GM18519 (cell line): ENCODE data around the gene RPP21.
"Not testable (repeated sequence)": the region's sequence is repeated elsewhere in the genome, so short reads cannot be mapped to it uniquely, and the experiment has no call there.

Source experiments
- ATAC-seq: cut with Tn5 transposase; IDR thresholded peaks from one replicate; pipeline ENCODE4 v1.9.1; 2021; ENCODE audit warnings: mild to moderate bottlenecking, moderate library complexity; ENCODE audit not compliant: unreplicated experiment, low FRiP score

RPP21 gene

GRCh38 chr6:30364591-30364990, 19.6 kb downstream of the RPP21 start:
- no peak for ATAC-seq

GRCh38 chr6:30369280-30369679, 24.3 kb downstream of the RPP21 start:
- not testable (repeated sequence) for ATAC-seq

DNA sequence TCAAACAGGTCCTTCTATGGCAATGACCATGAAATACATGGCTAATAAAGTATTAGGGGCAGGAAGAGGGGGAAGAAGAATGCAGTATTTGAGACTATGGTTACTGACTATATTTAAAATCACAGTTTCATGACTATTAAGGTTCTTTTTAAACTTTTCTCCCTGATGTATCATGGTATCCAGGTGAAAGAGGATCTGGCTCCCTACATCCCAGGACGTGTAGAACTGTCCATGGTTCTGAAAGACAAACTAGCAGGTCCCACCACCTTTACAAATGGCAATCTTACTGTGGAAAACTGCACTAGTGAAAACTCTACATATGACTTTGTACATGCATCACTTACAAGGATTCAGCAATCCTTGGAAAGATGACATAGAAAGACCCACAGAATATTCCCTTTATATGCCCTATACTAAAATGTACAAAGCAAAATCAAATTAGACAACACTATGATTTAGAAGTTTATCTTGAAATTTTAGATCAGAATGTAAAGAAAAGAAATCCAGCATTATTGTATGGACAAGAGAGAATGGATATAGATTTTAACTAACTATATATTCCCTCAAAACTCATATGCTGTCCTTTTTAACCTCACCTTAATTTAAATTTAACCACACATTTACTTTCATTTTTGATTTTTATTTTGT, 33.5 kb downstream of the RPP21 start:
- ATAC-seq = no peak

- ATAC-seq = no peak
Observed at GRCh38 chr6:30380464-30380863, 35.5 kb downstream of the RPP21 start.

GRCh38 chr6:30386166-30386565, 41.2 kb downstream of the RPP21 start:
- no peak for ATAC-seq

DNA sequence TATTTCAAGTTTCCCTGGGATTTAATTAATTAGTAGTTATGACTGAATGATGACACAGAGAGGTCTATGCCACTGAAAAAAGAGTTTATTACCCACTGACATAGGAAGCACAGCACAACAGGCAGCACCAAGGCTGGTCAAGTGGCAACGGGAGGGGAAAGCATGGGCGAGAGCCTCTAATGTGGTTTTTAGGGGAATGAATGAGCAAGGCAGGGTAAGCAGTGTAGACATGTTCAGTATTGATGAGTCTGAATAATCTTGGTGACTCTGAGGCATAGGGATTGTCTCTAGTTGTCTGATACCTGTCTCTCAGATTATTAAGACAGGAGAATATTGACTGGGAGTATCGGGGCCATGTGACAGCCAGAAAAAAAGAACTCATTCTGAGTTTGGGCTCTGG, 46.3 kb downstream of the RPP21 start:
- ATAC-seq = no peak

GRCh38 chr6:30394139-30394538, 49.2 kb downstream of the RPP21 start:
- no peak for ATAC-seq
